Liver (tissue), 3 donors: ENCODE measurements around the gene AMBN.

Source experiments
- EGR1 ChIP-seq, 2 donors: IDR thresholded peaks; 2 replicates each; pipeline ENCODE4 v1.6.1; 2016 to 2018; ENCODE audit warnings: antibody characterized with exemption in 2 of 2, low read depth in 2 of 2
- JUND ChIP-seq, 2 donors: IDR thresholded peaks; 2 replicates each; pipeline ENCODE4 v1.6.1; 2016; ENCODE audit warnings: antibody characterized with exemption in 2 of 2
- SP1 ChIP-seq: IDR thresholded peaks from 2 replicates; pipeline ENCODE4 v1.6.1; 2018; ENCODE audit warnings: antibody characterized with exemption, mild to moderate bottlenecking
- TAF1 ChIP-seq: conservative IDR thresholded peaks from 2 replicates; pipeline ENCODE4 v1.6.1; 2016; ENCODE audit warnings: antibody characterized with exemption, mild to moderate bottlenecking
- YY1 ChIP-seq: IDR thresholded peaks from 2 replicates; pipeline ENCODE4 v1.6.1; 2016; ENCODE audit warnings: antibody characterized with exemption, mild to moderate bottlenecking
- TF ChIP-seq, protein P1 (sequence below): IDR thresholded peaks from 2 replicates; pipeline ENCODE4 v1.6.1; 2016; ENCODE audit warnings: antibody characterized with exemption
- TF ChIP-seq, protein P2 (sequence below): fragments of 150-350 bp; IDR thresholded peaks from 2 replicates; pipeline ENCODE4 v1.5.1; 2017; ENCODE audit warnings: improper control_type of control experiment, low read depth, low read length; ENCODE audit not compliant: missing input control
- donor health status: healthy.
- donor health status: healthy.

DNA sequence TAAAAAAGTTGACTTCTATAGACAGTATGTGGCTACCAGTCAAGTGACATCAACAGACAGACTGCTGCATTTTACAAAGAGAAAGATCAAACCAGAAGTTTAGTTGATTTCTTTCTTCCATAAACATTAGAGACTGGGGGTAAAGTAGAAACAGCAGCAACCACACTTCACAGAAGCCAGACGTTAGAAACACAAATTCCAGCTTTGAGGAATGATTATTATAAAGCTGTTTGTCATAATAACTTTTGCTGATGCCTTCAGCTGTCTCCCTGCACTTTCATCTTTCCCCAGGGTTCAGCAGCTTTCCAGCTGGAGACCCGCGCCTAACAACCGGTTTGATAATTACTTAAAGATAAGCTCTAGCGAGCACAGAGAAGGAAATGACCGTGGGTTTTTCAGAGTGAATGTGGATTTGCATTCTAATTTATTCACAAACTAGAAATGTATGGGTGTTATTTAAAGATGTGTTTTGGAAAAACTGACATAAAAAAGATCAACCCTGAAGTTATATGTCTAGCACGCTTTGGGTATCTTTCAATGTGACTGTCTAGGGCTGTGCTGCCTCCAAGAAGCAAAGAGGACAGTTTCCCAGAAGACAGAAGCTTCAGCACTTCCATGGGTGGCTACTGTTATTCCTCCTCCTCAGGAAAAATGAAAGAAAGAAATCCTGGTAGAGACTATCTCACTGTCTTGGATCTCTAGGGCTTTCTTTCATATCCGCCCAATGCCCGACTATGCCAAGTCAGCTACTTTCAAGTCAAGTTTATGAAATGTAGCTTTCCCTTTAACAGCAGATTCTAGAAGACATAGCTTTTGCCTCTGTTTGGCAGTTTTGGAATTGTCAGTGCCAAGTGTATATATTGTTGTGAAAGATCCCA, 21.5 kb downstream of the AMBN start:
- TF ChIP-seq, protein P1, sequence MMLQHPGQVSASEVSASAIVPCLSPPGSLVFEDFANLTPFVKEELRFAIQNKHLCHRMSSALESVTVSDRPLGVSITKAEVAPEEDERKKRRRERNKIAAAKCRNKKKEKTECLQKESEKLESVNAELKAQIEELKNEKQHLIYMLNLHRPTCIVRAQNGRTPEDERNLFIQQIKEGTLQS: no peak
- TF ChIP-seq, protein P2, sequence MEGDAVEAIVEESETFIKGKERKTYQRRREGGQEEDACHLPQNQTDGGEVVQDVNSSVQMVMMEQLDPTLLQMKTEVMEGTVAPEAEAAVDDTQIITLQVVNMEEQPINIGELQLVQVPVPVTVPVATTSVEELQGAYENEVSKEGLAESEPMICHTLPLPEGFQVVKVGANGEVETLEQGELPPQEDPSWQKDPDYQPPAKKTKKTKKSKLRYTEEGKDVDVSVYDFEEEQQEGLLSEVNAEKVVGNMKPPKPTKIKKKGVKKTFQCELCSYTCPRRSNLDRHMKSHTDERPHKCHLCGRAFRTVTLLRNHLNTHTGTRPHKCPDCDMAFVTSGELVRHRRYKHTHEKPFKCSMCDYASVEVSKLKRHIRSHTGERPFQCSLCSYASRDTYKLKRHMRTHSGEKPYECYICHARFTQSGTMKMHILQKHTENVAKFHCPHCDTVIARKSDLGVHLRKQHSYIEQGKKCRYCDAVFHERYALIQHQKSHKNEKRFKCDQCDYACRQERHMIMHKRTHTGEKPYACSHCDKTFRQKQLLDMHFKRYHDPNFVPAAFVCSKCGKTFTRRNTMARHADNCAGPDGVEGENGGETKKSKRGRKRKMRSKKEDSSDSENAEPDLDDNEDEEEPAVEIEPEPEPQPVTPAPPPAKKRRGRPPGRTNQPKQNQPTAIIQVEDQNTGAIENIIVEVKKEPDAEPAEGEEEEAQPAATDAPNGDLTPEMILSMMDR: no peak
- TF ChIP-seq YY1: no peak
- no peak for TF ChIP-seq SP1
- no peak for TF ChIP-seq EGR1 (IDR thresholded peaks at IDR 0.05; ENCODE audit: low read depth in 2 of 2)
- TF ChIP-seq JUND (IDR thresholded peaks at IDR 0.05): no peak
- TF ChIP-seq TAF1: no peak
